Astrocyte (in vitro differentiated cells and primary cell): ENCODE measurements around the gene EIF4G3. TPM values are rescaled to one million over a fixed set of nuclear protein-coding genes. Genes with fewer than 3 reads are reported as not detected.

Experiments
- DNase-seq: peaks from one replicate; pipeline ENCODE4 v3.0.0-alpha.2; 2010; ENCODE audit warnings: low read depth
- FAIRE-seq: peaks from 2 replicates; lab custom pipeline; 2011; peaks lifted over from hg19 to GRCh38; lab: Jason Lieb, UNC
- H2AFZ ChIP-seq: 2 replicates; pipeline ENCODE4 v1.6.0; 2012; ENCODE audit warnings: low read depth, low read length, inconsistent platforms
- H3K27ac ChIP-seq: 2 replicates; pipeline ENCODE4 v1.5.1; 2011; ENCODE audit warnings: low read depth, low read length, inconsistent platforms
- H3K27me3 ChIP-seq: 2 replicates; pipeline ENCODE4 v1.6.0; 2011; ENCODE audit warnings: low read length, inconsistent platforms; ENCODE audit not compliant: insufficient read depth
- H3K36me3 ChIP-seq: 2 replicates; pipeline ENCODE4 v1.5.1; 2011; ENCODE audit warnings: low read length, inconsistent platforms; ENCODE audit not compliant: insufficient read depth
- H3K4me1 ChIP-seq: 2 replicates; pipeline ENCODE4 v1.5.1; 2011; ENCODE audit warnings: low read length, inconsistent platforms; ENCODE audit not compliant: insufficient read depth
- H3K4me2 ChIP-seq: 2 replicates; pipeline ENCODE4 v1.6.0; 2012; ENCODE audit warnings: low read length, inconsistent platforms
- H3K4me3 ChIP-seq: 2 replicates; pipeline ENCODE4 v1.5.1; 2011; ENCODE audit warnings: low read depth, mild to moderate bottlenecking, low read length, inconsistent platforms; ENCODE audit not compliant: insufficient read depth
- H3K79me2 ChIP-seq: 2 replicates; pipeline ENCODE4 v1.6.0; 2012; ENCODE audit warnings: mild to moderate bottlenecking, low read length, inconsistent platforms; ENCODE audit not compliant: insufficient read depth
- H3K9ac ChIP-seq: 2 replicates; pipeline ENCODE4 v1.6.0; 2012; ENCODE audit warnings: mild to moderate bottlenecking, low read length, inconsistent platforms
- H3K9me3 ChIP-seq: 2 replicates; pipeline ENCODE4 v1.5.1; 2012; ENCODE audit warnings: low read depth, mild to moderate bottlenecking, low read length, inconsistent platforms; ENCODE audit not compliant: insufficient read depth
- H4K20me1 ChIP-seq: 2 replicates; pipeline ENCODE4 v1.6.0; 2012; ENCODE audit warnings: low read length, inconsistent platforms; ENCODE audit not compliant: insufficient read depth
- H3K27ac Mint-ChIP-seq: one replicate; pipeline ENCODE4 v1.8.0; 2021; ENCODE audit warnings: mild to moderate bottlenecking, mixed read lengths; ENCODE audit not compliant: unreplicated experiment
- H3K27me3 Mint-ChIP-seq: one replicate; pipeline ENCODE4 v1.8.0; 2021; ENCODE audit warnings: low read depth, mixed read lengths; ENCODE audit not compliant: unreplicated experiment
- H3K36me3 Mint-ChIP-seq: one replicate; pipeline ENCODE4 v1.8.0; 2021; ENCODE audit warnings: low read depth, mixed read lengths; ENCODE audit not compliant: unreplicated experiment
- H3K4me1 Mint-ChIP-seq: one replicate; pipeline ENCODE4 v1.8.0; 2021; ENCODE audit warnings: low read depth, mixed read lengths; ENCODE audit not compliant: unreplicated experiment
- H3K4me3 Mint-ChIP-seq: one replicate; pipeline ENCODE4 v1.8.0; 2021; ENCODE audit warnings: mild to moderate bottlenecking, moderate library complexity, mixed read lengths; ENCODE audit not compliant: unreplicated experiment
- H3K9me3 Mint-ChIP-seq: one replicate; pipeline ENCODE4 v1.8.0; 2021; ENCODE audit warnings: mild to moderate bottlenecking, mixed read lengths; ENCODE audit not compliant: unreplicated experiment
- EZH2 ChIP-seq: IDR thresholded peaks from 2 replicates; pipeline ENCODE4 v1.6.1; 2012; ENCODE audit warnings: mild to moderate bottlenecking, low read length, inconsistent platforms; ENCODE audit not compliant: insufficient read depth
- total RNA-seq: library from RNA; stranded (reverse); gene quantifications from 2 replicates; pipeline ENCODE4 v1.2.1, GENCODE V29; 2021
- TF ChIP-seq, protein P1 (sequence below): IDR thresholded peaks from 2 replicates; pipeline ENCODE4 v1.5.1; 2011; ENCODE audit warnings: low read depth, mild to moderate bottlenecking, inconsistent platforms, low read length, moderate library complexity; ENCODE audit not compliant: insufficient read depth

EIF4G3 gene
- total RNA-seq, 1 donor from 2014 or later: 76.1 TPM

GRCh38 chr1:21129407-21129806 is 47.3 kb downstream of the EIF4G3 start:
- H3K9me3 Mint-ChIP-seq: no peaks in the 10 kb centered on the region
- Histone ChIP-seq H3K36me3 (peaks cover 3% of the 10 kb centered on the region), H3K4me2 (no peak overlapping the region), H2AFZ (no peak overlapping the region), H3K9ac (no peak overlapping the region), H3K27ac (no peak overlapping the region), H3K27me3 (no peaks in the 10 kb centered on the region), H4K20me1 (peaks cover 48% of the 10 kb centered on the region), H3K4me3 (no peak overlapping the region), H3K79me2 (peaks cover 66% of the 10 kb centered on the region), H3K9me3 (no peaks in the 10 kb centered on the region), H3K4me1 (no peaks in the 10 kb centered on the region)
- no peaks in the 10 kb centered on the region for H3K27me3 Mint-ChIP-seq
- FAIRE-seq (no peak), DNase-seq (no peak)
- no peak overlapping the region for H3K4me3 Mint-ChIP-seq
- H3K27ac Mint-ChIP-seq: no peak overlapping the region
- peaks cover 2% of the 10 kb centered on the region for H3K36me3 Mint-ChIP-seq
- peaks cover 3% of the 10 kb centered on the region for H3K4me1 Mint-ChIP-seq
- TF ChIP-seq, protein P1, sequence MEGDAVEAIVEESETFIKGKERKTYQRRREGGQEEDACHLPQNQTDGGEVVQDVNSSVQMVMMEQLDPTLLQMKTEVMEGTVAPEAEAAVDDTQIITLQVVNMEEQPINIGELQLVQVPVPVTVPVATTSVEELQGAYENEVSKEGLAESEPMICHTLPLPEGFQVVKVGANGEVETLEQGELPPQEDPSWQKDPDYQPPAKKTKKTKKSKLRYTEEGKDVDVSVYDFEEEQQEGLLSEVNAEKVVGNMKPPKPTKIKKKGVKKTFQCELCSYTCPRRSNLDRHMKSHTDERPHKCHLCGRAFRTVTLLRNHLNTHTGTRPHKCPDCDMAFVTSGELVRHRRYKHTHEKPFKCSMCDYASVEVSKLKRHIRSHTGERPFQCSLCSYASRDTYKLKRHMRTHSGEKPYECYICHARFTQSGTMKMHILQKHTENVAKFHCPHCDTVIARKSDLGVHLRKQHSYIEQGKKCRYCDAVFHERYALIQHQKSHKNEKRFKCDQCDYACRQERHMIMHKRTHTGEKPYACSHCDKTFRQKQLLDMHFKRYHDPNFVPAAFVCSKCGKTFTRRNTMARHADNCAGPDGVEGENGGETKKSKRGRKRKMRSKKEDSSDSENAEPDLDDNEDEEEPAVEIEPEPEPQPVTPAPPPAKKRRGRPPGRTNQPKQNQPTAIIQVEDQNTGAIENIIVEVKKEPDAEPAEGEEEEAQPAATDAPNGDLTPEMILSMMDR: no peak
- no peak for TF ChIP-seq EZH2

- H4K20me1 ChIP-seq: peaks cover 63% of the 10 kb centered on the region
- H3K9ac ChIP-seq: no peak overlapping the region
- H3K79me2 ChIP-seq: peaks cover 62% of the 10 kb centered on the region
- H3K36me3 Mint-ChIP-seq: peaks cover 9% of the 10 kb centered on the region
- H3K36me3 ChIP-seq: peaks cover 3% of the 10 kb centered on the region
- no peaks in the 10 kb centered on the region for H3K27me3 ChIP-seq
- no peak overlapping the region for H3K27ac ChIP-seq
- DNase-seq (no peak), FAIRE-seq (no peak)
- H3K9me3 ChIP-seq: no peaks in the 10 kb centered on the region
- H2AFZ ChIP-seq: no peak overlapping the region
- no peaks in the 10 kb centered on the region for H3K4me1 ChIP-seq
- H3K9me3 Mint-ChIP-seq: no peaks in the 10 kb centered on the region
- no peaks in the 10 kb centered on the region for H3K27me3 Mint-ChIP-seq
- no peak overlapping the region for H3K4me2 ChIP-seq
- H3K4me1 Mint-ChIP-seq: peaks cover 5% of the 10 kb centered on the region
- TF ChIP-seq EZH2: no peak
- TF ChIP-seq, protein P1: no peak
- no peak overlapping the region for H3K4me3 ChIP-seq
- no peak overlapping the region for H3K4me3 Mint-ChIP-seq
- H3K27ac Mint-ChIP-seq: no peak overlapping the region
Measured at GRCh38 chr1:21126324-21126723, 50.4 kb downstream of the EIF4G3 start.

DNA sequence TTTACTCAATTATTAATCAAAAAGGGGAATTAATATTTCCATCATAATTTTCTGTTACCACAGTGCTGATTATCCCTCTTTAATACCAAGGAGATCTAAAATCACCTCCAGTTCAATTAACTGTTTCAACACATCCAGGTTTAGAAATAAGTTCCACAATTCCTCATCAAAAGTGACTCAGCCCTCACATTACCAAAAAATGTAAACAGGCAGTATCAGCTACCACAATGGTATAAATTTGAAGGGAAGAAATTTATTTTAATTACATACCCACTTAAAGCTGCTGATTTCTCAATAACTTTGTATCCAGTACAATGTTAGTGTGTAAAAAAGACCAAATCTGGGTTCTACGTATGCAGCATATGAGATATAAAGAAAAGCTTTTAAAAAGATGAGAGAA is 51.9 kb downstream of the EIF4G3 start:
- Histone ChIP-seq H4K20me1 (peaks cover 63% of the 10 kb centered on the region), H3K4me1 (no peaks in the 10 kb centered on the region), H3K79me2 (peaks cover 63% of the 10 kb centered on the region), H3K4me3 (no peak overlapping the region), H2AFZ (no peak overlapping the region), H3K36me3 (peaks cover 3% of the 10 kb centered on the region), H3K27ac (no peak overlapping the region), H3K27me3 (no peaks in the 10 kb centered on the region), H3K9me3 (no peaks in the 10 kb centered on the region), H3K4me2 (no peak overlapping the region), H3K9ac (no peak overlapping the region)
- Mint-ChIP-seq H3K9me3 (no peaks in the 10 kb centered on the region), H3K27me3 (no peaks in the 10 kb centered on the region), H3K36me3 (peaks cover 9% of the 10 kb centered on the region), H3K27ac (no peak overlapping the region), H3K4me1 (peaks cover 5% of the 10 kb centered on the region), H3K4me3 (no peak overlapping the region)
- FAIRE-seq (no peak), DNase-seq (peak; percentile 66)
- TF ChIP-seq EZH2: no peak
- TF ChIP-seq, protein P1: no peak
